Measurements from ENCODE around the gene CDK5R1. TPM values are rescaled to one million over a fixed set of nuclear protein-coding genes. Genes with fewer than 3 reads are reported as not detected.

Gene CDK5R1
- total RNA-seq, 1 donor from 2014 or later = 2.2 TPM

GRCh38 chr17:32467949-32468348 lies 18.8 kb upstream of the CDK5R1 start:
- H3K36me3 Mint-ChIP-seq (ENCODE audit: low read depth, unreplicated experiment) = peaks cover 31% of the 10 kb centered on the region
- H3K27ac Mint-ChIP-seq (ENCODE audit: unreplicated experiment) = no peak overlapping the region
- no peak for TF ChIP-seq CTCF (IDR thresholded peaks at IDR 0.05; ENCODE audit: unreplicated experiment)
- H3K4me3 Mint-ChIP-seq (ENCODE audit: unreplicated experiment) = peak overlapping the region; percentile 44
- H3K4me1 Mint-ChIP-seq (ENCODE audit: unreplicated experiment) = no peaks in the 10 kb centered on the region
- DNase-seq (ENCODE audit: low spot score) = no peak
- no peaks in the 10 kb centered on the region for H3K27me3 Mint-ChIP-seq (ENCODE audit: unreplicated experiment)
- no peaks in the 10 kb centered on the region for H3K9me3 Mint-ChIP-seq (ENCODE audit: unreplicated experiment)

- Mint-ChIP-seq H3K27me3 (ENCODE audit: unreplicated experiment) (peaks cover 1% of the 10 kb centered on the region), H3K9me3 (ENCODE audit: unreplicated experiment) (no peaks in the 10 kb centered on the region), H3K27ac (ENCODE audit: unreplicated experiment) (no peak overlapping the region), H3K36me3 (ENCODE audit: low read depth, unreplicated experiment) (peaks cover 49% of the 10 kb centered on the region), H3K4me3 (ENCODE audit: unreplicated experiment) (no peak overlapping the region), H3K4me1 (ENCODE audit: unreplicated experiment) (peaks cover 3% of the 10 kb centered on the region)
- no peak for DNase-seq (ENCODE audit: low spot score)
- no peak for TF ChIP-seq CTCF (IDR thresholded peaks at IDR 0.05; ENCODE audit: unreplicated experiment)
Measured at GRCh38 chr17:32470405-32471167, 16.2 kb upstream of the CDK5R1 start.

- TF ChIP-seq CTCF (IDR thresholded peaks at IDR 0.05; ENCODE audit: unreplicated experiment) = no peak
- Mint-ChIP-seq H3K4me3 (ENCODE audit: unreplicated experiment) (no peak overlapping the region), H3K9me3 (ENCODE audit: unreplicated experiment) (no peaks in the 10 kb centered on the region), H3K27me3 (ENCODE audit: unreplicated experiment) (peaks cover 1% of the 10 kb centered on the region), H3K4me1 (ENCODE audit: unreplicated experiment) (peaks cover 3% of the 10 kb centered on the region), H3K36me3 (ENCODE audit: low read depth, unreplicated experiment) (peaks cover 49% of the 10 kb centered on the region), H3K27ac (ENCODE audit: unreplicated experiment) (no peak overlapping the region)
- DNase-seq (ENCODE audit: low spot score) = no peak
Measured at GRCh38 chr17:32471652-32472051, 15.1 kb upstream of the CDK5R1 start.

- Mint-ChIP-seq H3K4me3 (ENCODE audit: unreplicated experiment) (peak overlapping the region; percentile 25), H3K9me3 (ENCODE audit: unreplicated experiment) (no peaks in the 10 kb centered on the region), H3K36me3 (ENCODE audit: low read depth, unreplicated experiment) (peaks cover 60% of the 10 kb centered on the region), H3K4me1 (ENCODE audit: unreplicated experiment) (peaks cover 3% of the 10 kb centered on the region), H3K27me3 (ENCODE audit: unreplicated experiment) (peaks cover 1% of the 10 kb centered on the region), H3K27ac (ENCODE audit: unreplicated experiment) (no peak overlapping the region)
- TF ChIP-seq CTCF (IDR thresholded peaks at IDR 0.05; ENCODE audit: unreplicated experiment) = no peak
- no peak for DNase-seq (ENCODE audit: low spot score)
Measured at GRCh38 chr17:32475258-32475657, 11.5 kb upstream of the CDK5R1 start.

- peaks cover 3% of the 10 kb centered on the region for H3K4me1 Mint-ChIP-seq (ENCODE audit: unreplicated experiment)
Measured at GRCh38 chr17:32477220-32477619, 9.6 kb upstream of the CDK5R1 start.

More at GRCh38 chr17:32477220-32477619, 9.6 kb upstream of the CDK5R1 start:
- no peak for TF ChIP-seq CTCF (IDR thresholded peaks at IDR 0.05; ENCODE audit: unreplicated experiment)
- peaks cover 58% of the 10 kb centered on the region for H3K36me3 Mint-ChIP-seq (ENCODE audit: low read depth, unreplicated experiment)
- H3K27me3 Mint-ChIP-seq (ENCODE audit: unreplicated experiment) = peaks cover 3% of the 10 kb centered on the region
- no peak for DNase-seq (ENCODE audit: low spot score)
- no peak overlapping the region for H3K27ac Mint-ChIP-seq (ENCODE audit: unreplicated experiment)
- no peak overlapping the region for H3K4me3 Mint-ChIP-seq (ENCODE audit: unreplicated experiment)
- H3K9me3 Mint-ChIP-seq (ENCODE audit: unreplicated experiment) = no peaks in the 10 kb centered on the region

Data from endothelial cell (in vitro differentiated cells).